ENCODE measurements around the gene COL5A3. TPM values are rescaled to one million over a fixed set of nuclear protein-coding genes. Genes with fewer than 3 reads are reported as not detected.

Gene COL5A3
- polyA plus RNA-seq, 1 donor from 2014 or later, result 0.11 TPM

- Histone ChIP-seq H3K9me2 (ENCODE audit: insufficient read depth, low read length) (no peaks in the 10 kb centered on the region), H3K27me3 (ENCODE audit: insufficient read depth, low read depth, low read length) (no peaks in the 10 kb centered on the region)
Observed at GRCh38 chr19:10036601-10037071, 26.3 kb upstream of the COL5A3 start.

GRCh38 chr19:10033614-10034013 is 23.3 kb upstream of the COL5A3 start:
- Histone ChIP-seq H3K36me3 (ENCODE audit: insufficient read depth, low read length) (no peaks in the 10 kb centered on the region), H2AFZ (ENCODE audit: low read depth, low read length) (no peak overlapping the region), H4K20me1 (ENCODE audit: insufficient read depth) (no peaks in the 10 kb centered on the region), H3K9me2 (ENCODE audit: insufficient read depth, low read length) (no peaks in the 10 kb centered on the region), H3K4me2 (ENCODE audit: low read length) (no peak overlapping the region), H3K79me2 (replicated peaks; ENCODE audit: insufficient read depth, low read length) (no peaks in the 10 kb centered on the region), H3F3A (ENCODE audit: insufficient read depth, low read length, poor library complexity, severe bottlenecking) (no peaks in the 10 kb centered on the region), H3K27me3 (ENCODE audit: insufficient read depth, low read depth, low read length) (no peaks in the 10 kb centered on the region), H3K9me3 (ENCODE audit: low read length) (no peaks in the 10 kb centered on the region), H3K9ac (ENCODE audit: low read length) (no peak overlapping the region), H3K4me3 (ENCODE audit: low read length) (no peak overlapping the region), H3K27ac (ENCODE audit: low read length) (no peak overlapping the region)
- no peak for TF ChIP-seq REST (IDR thresholded peaks at IDR 0.05; ENCODE audit: borderline replicate concordance)
- no peak for TF ChIP-seq RAD21 (conservative IDR thresholded peaks at IDR 0.05)
- TF ChIP-seq SMC3 (conservative IDR thresholded peaks at IDR 0.05; ENCODE audit: poor library complexity), result no peak
- no peak for TF ChIP-seq EP300 (conservative IDR thresholded peaks at IDR 0.05; ENCODE audit: poor library complexity, severe bottlenecking)
- TF ChIP-seq CTCF (IDR thresholded peaks at IDR 0.05; ENCODE audit: poor library complexity, severe bottlenecking), result no peak

More at GRCh38 chr19:10036601-10037071, 26.3 kb upstream of the COL5A3 start:
- Histone ChIP-seq H3K4me2 (ENCODE audit: low read length) (no peak overlapping the region), H2AFZ (ENCODE audit: low read depth, low read length) (no peak overlapping the region), H3K4me3 (ENCODE audit: low read length) (no peak overlapping the region), H3K36me3 (ENCODE audit: insufficient read depth, low read length) (no peaks in the 10 kb centered on the region), H3K9ac (ENCODE audit: low read length) (no peak overlapping the region), H3K79me2 (replicated peaks; ENCODE audit: insufficient read depth, low read length) (no peaks in the 10 kb centered on the region), H4K20me1 (ENCODE audit: insufficient read depth) (no peaks in the 10 kb centered on the region), H3F3A (ENCODE audit: insufficient read depth, low read length, poor library complexity, severe bottlenecking) (no peaks in the 10 kb centered on the region), H3K9me3 (ENCODE audit: low read length) (no peaks in the 10 kb centered on the region), H3K27ac (ENCODE audit: low read length) (no peak overlapping the region)
- no peak for TF ChIP-seq EP300 (conservative IDR thresholded peaks at IDR 0.05; ENCODE audit: poor library complexity, severe bottlenecking)
- TF ChIP-seq REST (IDR thresholded peaks at IDR 0.05; ENCODE audit: borderline replicate concordance), result no peak

Measured in neural cell (in vitro differentiated cells).